Left hindlimb (tissue), 1 donor: ENCODE results near the gene KCNJ18.
"Not testable (repeated sequence)": the region's sequence is repeated elsewhere in the genome, so short reads cannot be mapped to it uniquely, and the experiment has no call there.

ENCODE experiments used
- DNase-seq: peaks from one replicate; pipeline ENCODE4 v3.0.0-alpha.2; 2018

The KCNJ18 gene

DNA sequence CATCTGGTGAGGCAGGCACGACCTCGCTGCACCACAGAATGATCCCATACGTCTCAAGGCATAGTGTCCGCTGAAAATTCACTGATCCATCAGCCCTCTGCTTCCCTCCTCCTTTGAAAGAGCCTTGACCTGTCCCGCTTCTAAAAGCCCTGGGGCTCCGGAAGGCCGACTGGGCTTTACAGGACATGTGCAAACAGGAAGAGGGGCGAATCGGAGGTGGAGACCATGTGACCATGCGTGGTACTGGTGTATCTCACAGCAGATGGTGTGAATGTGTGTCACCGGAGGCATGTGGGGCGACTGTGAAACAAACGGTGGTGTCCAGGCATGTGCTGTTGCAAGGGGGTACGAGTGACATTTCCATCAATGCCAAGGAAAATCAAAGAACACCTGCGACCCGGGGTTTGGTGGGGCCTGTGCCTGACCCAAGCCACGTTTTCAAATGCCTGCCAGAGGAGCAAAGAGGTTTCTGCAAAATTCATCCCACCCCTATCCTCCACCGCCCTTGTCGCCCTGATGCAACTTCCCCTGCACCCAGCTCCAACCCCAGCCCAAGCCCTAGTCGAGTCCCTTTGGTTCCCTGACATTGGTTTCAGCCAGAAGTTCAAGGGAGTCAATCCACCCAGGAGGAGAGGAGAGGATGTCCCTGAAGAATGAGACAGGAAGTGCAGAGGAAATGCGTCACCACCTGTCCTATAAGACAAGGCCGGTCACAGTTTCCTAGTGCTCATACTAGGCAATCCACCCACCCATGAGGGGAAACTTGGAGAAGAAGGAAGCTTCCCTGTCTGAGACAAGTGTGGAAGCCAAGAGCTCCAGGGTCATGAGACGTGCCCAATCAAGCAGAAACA, 5.9 kb upstream of the KCNJ18 start:
- no peak for DNase-seq

DNA sequence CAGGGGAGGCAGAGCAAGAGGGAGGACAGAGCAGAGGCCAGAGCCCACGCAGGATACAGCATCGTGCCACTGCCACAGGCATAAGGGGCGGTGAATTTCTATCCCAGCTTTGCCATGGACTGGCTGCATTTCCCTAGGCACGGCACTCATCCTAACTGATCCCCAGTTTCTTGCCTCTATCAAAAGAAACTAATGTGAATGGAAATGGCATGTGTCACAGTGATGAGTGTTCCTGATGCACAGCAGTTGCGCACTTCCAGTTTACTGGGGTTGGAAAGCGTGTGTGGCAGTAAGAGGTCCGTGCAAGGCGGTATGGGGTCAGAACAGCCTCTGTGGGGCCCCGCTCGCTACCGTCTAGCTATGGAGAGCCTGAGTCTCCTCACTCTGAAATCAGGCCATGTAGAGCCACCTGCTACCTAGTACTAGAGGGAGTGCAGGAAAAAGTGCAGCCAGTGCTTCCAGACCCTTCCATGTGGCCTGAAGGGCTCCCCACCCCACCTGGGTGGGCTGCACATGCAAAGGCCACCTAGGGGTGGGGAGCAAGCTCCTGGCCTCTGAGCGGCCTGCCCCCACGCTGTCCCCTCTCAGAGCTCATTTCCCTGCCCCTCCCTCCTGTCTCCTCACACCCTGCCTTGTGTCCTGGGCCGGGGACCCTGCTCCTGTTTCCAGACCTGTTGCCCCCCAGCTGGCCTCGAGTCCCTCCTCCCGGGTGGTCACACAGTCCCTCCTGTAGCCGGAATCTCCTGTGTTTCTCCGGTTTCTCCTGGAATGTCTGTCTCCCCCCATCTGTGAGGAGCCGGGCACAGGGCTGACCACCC, 5.0 kb upstream of the KCNJ18 start:
- no peak for DNase-seq

DNA sequence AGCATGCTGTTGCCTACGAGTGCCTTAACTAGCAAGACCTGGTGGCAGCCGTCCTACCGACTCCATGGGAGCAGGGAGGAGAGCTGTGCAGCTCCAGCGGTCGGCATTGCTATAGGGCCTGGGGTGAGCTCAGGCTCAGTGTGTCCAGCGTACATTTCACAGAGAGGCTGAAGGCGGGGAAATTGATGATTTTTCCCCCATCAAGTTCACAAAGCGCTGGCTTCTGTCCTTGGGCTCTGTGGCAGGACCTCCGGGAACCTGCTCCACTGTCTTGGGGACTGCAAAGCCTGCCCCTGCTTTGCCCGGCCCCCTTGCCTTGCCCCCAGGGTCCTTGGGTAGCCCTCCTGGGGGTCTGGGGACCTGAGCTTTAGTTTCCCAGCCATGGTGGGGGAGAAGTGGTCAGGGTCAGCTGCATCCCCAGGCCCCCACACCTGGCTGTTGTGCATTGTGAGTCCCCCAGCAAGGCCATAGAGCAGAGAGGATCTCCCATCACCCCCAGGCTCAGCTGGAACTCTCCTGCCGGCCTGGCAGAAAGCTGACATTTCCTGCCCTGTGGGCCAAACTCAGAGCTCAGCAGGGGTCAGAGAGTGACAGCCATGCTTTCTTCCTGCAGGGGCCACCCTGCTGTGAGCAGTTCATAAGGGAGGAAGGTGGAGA, 3.9 kb upstream of the KCNJ18 start:
- DNase-seq, result no peak

DNA sequence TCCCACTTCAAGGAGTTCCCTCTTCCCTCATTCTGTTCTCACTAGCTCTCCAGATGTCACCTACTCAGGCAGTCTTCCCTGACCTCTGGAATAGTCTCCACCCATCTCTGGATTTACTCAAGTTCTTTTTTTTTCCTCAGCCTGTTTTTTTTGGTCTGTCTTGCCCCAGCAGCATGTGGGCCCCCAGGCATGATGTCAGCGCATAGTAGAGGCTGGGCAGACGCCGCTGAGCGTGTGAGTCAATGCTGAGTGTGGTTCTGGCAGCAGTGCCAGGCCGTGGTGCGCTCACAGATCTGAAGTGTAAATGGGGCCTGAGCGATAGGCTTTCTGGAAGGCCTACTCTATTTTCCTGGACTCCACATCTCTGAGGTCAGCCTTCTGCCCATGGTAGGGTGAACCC, 2.7 kb upstream of the KCNJ18 start:
- DNase-seq, result peak; percentile 50

DNA sequence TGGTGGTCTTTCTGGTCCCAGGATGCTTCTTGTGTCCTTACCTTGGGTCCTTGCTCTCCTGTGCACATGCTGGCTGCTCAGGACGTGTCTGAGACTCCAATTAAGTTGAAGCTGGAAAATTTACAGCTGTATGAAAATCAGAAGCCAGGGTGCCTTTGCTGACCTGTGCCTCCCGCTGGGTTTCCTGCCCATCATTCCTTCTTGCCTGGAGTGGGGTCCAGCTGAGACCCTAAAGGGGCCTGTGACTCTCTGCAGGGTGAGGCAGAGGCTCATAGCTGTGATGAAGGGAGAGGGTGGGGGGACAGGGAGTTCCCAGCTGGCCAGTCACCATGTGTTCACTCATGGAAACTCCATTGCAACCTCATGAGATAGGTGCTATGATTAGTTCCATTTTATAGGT, 1.5 kb upstream of the KCNJ18 start:
- not testable (repeated sequence) for DNase-seq

GRCh38 chr17:21691481-21691880, 842 bp upstream of the KCNJ18 start:
- DNase-seq, result not testable (repeated sequence)

GRCh38 chr17:21692704-21693065, 362 bp downstream of the KCNJ18 start:
- DNase-seq, result not testable (repeated sequence)

DNA sequence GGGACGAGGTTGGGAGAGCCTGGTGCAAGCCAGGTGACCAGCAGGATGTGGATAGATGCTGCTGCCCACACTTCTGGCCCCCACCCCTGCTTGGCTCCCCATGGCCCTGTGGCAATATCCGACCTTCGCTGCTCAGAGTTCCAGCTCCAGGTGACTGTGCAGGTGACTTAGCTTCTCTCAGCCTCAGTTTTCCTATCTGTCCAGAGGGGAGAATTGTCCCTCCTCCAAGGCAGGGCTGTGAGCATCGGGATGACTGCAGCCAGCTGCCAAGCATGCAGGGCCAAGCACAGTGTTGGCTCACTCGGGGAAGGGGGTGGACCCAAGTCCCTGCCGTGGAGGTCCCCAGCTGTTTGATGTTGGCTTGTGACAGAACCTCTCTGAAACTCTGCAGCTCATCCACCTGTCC, 1.1 kb downstream of the KCNJ18 start:
- DNase-seq, result not testable (repeated sequence)

DNA sequence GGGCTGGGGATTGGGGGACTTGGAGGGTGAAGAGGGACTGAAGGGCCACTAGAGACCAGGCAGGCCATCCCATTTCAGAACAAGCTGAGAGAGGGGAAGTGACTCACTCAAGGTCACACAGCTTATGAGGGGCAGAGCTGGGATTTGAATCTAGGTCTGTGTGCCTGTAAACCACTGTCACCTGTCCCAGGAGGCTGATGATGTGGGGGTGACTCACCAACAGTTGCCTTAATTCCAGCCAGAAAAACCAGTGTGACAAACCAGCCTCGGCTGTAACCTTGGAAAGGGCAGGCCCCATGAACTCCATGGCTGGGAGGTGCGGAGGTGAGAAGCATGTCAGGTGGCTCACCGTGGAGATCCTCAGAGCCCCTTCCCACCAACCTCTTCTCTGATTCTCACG, 1.6 kb downstream of the KCNJ18 start:
- DNase-seq, result not testable (repeated sequence)

DNA sequence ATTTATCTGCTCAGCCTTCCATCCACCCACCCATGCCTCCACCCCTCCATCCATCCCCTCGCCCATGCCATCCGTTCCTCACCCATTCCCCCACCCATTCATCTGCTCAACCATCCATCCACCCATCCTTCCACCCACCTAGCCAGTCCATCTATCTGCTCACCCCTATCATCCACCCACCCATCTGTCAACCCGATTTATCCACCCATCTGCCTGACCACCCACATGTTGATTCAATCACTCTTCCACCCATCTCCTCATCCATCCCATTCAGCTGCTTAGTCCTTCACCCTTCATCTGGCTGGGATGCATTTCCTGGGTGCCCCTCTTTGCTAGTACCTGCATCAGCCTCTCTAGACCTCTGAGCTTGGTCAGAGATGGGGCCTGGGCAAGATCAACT, 3.9 kb downstream of the KCNJ18 start:
- DNase-seq, result not testable (repeated sequence)

GRCh38 chr17:21696842-21697507, 4.7 kb downstream of the KCNJ18 start:
- not testable (repeated sequence) for DNase-seq

- DNase-seq, result not testable (repeated sequence)
Observed at GRCh38 chr17:21697508-21697860, 5.2 kb downstream of the KCNJ18 start.

GRCh38 chr17:21698437-21699075, 6.2 kb downstream of the KCNJ18 start:
- not testable (repeated sequence) for DNase-seq

- DNase-seq, result not testable (repeated sequence)
Observed at GRCh38 chr17:21699124-21699523, 6.8 kb downstream of the KCNJ18 start.

DNA sequence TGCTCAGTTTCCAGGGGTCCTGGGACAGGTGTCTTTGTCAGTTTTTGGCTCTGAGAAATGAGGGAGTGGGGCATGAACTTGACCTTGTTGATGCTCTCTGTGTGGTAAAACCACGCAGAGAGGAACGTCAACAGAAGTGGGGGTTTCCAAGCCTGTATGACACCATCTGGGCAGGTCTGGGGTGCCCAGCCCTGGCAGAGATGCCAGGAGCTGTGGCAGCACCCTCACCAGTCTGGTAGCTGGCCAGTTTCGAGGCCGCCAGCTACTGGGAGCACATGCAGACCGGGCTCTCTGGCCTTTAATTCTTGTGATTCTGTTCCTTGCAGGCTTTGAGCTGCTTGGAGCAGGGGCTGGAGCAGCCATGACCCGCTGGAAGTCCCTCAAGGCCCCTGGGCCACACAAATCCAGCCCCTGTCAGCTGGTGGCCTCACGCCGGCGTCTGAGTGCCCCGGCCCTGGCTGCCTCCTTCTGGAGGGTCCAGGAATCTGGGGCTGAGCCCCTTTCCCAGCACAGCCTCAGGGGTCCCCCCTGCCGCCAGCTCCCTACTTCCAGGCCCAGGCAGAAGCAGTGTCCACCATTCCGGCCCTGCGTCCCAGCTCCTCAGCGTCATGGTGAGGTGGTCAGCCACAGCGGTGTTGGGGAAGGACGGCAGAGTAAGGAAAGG, 7.4 kb downstream of the KCNJ18 start:
- not testable (repeated sequence) for DNase-seq

- not testable (repeated sequence) for DNase-seq
Observed at GRCh38 chr17:21701090-21701489, 8.8 kb downstream of the KCNJ18 start.

- DNase-seq, result not testable (repeated sequence)
Observed at GRCh38 chr17:21702029-21702428, 9.7 kb downstream of the KCNJ18 start.

DNA sequence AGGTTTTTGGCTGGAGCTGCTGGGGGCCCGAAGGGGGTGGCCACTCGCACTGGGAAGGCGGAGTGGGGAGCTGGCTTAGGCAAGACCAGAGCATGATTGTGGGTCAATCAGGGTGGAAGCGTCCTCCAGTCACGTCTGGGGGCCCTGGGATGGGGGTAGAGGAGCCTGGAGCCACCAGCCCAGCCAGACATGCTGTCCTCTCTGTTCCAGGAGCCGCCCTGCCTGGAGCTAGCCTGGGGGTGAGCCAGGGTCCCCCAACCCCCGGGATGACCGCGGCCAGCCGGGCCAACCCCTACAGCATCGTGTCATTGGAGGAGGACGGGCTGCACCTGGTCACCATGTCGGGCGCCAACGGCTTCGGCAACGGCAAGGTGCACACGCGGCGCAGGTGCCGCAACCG, 10.2 kb downstream of the KCNJ18 start:
- not testable (repeated sequence) for DNase-seq

GRCh38 chr17:21702940-21703640, 10.8 kb downstream of the KCNJ18 start:
- DNase-seq, result not testable (repeated sequence)

DNA sequence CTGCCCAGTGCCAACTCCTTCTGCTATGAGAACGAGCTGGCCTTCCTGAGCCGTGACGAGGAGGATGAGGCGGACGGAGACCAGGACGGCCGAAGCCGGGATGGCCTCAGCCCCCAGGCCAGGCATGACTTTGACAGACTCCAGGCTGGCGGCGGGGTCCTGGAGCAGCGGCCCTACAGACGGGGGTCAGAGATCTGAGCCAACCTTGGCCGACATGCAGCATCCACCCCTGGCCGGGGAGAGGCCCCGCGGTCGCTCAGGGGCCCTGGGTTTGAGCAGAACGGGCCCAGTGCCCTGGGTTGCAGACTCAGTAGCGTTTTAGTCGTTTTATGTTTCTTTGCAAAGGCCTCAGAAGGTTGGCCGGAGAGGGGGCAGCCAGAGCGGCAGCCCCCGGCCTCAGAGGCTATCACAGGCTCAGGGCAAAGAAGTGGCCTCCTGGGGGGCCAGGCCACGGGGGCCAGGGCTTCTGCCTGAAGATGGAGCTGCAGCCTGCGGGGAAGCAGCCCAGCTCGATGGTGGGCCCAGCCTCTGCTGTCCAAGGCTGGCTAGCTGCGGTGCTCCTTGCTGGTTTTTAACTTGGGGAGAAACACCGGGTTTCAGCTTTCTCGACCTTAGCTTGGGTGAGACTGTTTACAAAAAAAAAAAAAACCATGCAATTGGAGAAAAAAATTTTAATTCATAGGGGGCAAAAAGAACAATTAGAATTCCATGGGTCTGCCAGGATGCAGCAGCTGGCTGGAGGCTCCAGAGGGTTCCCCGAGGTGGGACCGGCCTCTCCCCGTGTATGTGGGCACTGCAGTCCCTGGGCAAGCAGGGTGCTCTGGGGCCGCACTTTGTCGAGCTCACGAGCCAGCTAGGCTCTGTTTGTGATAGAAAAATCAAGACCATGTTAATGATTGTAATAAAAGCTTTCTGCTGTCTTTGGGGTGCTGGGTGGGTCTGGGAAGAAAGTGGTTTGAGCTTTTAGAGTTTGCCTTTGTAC, 11.9 kb downstream of the KCNJ18 start:
- not testable (repeated sequence) for DNase-seq
